Endothelial cell of umbilical vein (primary cell): ENCODE measurements around the gene EXOSC6. TPM values are rescaled to one million over a fixed set of nuclear protein-coding genes. Genes with fewer than 3 reads are reported as not detected.

ENCODE experiments used
- BruUV-seq: library from RNA; stranded (reverse); fragments of 400-500 nt; replicated peaks from 2 replicates; lab custom pipeline; 2021; lab: Mats Ljungman, UMichigan
- CTCF ChIA-PET: fragments of 300-600, 350-600 bp; sonication (Branson Sonifier 250); formaldehyde crosslinking; loops from one replicate; lab custom pipeline; 2021; ENCODE audit warnings: antibody characterized with exemption, inconsistent platforms; lab: Charles Lee
- POLR2A ChIA-PET: fragments of 300-600, 350-600 bp; sonication (Branson Sonifier 250); formaldehyde crosslinking; loops from one replicate; lab custom pipeline; 2021; ENCODE audit warnings: antibody characterized with exemption, inconsistent platforms; lab: Charles Lee
- DNase-seq: peaks from one replicate; pipeline ENCODE4 v3.0.0-alpha.2; 2011; ENCODE audit warnings: low read depth, low spot score
- FAIRE-seq: peaks from 2 replicates; lab custom pipeline; 2011; peaks lifted over from hg19 to GRCh38; lab: Jason Lieb, UNC
- H2AFZ ChIP-seq: 2 replicates; pipeline ENCODE4 v1.6.0; 2012; ENCODE audit warnings: low read depth, low read length, control low read depth, inconsistent platforms
- H3K27ac ChIP-seq: 2 replicates; pipeline ENCODE4 v1.5.1; 2011; ENCODE audit warnings: low read depth, mild to moderate bottlenecking, control low read depth, low read length, moderate library complexity; ENCODE audit not compliant: insufficient read depth
- H3K27me3 ChIP-seq, 2 experiments: 2 replicates each; pipeline versions ENCODE4 v1.6.0 to v1.6.1; 2011; ENCODE audit warnings: low read length in 2 of 2, mixed read lengths in 1 of 2; ENCODE audit not compliant: control insufficient read depth in 2 of 2, insufficient read depth in 2 of 2
- H3K36me3 ChIP-seq, 2 experiments: 2 replicates in 1 of 2; 3 replicates in 1 of 2; pipeline ENCODE4 v1.5.1; 2011; ENCODE audit warnings: low read length in 2 of 2, mild to moderate bottlenecking in 1 of 2, moderate library complexity in 1 of 2; ENCODE audit not compliant: control insufficient read depth in 2 of 2, insufficient read depth in 2 of 2; ENCODE audit errors: extremely low read depth in 1 of 2
- H3K4me1 ChIP-seq: 3 replicates; pipeline ENCODE4 v1.5.1; 2011; ENCODE audit warnings: mild to moderate bottlenecking, low read length; ENCODE audit not compliant: control insufficient read depth, insufficient read depth; ENCODE audit errors: extremely low read depth
- H3K4me2 ChIP-seq: 2 replicates; pipeline ENCODE4 v1.6.1; 2011; ENCODE audit warnings: low read length, control low read depth, mixed read lengths; ENCODE audit not compliant: insufficient read depth
- H3K4me3 ChIP-seq, 3 experiments: fragments of 200-600 bp in 1 of 3; sonication (generic), shearing (Covaris generic) in 1 of 3; replicated peaks in 1 of 3; 2 replicates each; pipeline ENCODE4 v1.5.1; 2011 to 2016; ENCODE audit warnings: control low read depth in 3 of 3, low read length in 3 of 3, mild to moderate bottlenecking in 2 of 3, inconsistent platforms in 1 of 3, low read depth in 1 of 3, moderate library complexity in 1 of 3; ENCODE audit not compliant: insufficient read depth in 1 of 3
- H3K79me2 ChIP-seq: 2 replicates; pipeline ENCODE4 v1.6.0; 2012; ENCODE audit warnings: low read length, inconsistent platforms; ENCODE audit not compliant: control insufficient read depth, insufficient read depth
- H3K9ac ChIP-seq: replicated peaks from 2 replicates; pipeline ENCODE3; 2011; ENCODE audit warnings: low read length, control low read depth; ENCODE audit not compliant: insufficient read depth; ENCODE audit errors: extremely low read depth
- H3K9me1 ChIP-seq: replicated peaks from 3 replicates; pipeline ENCODE4 v1.6.0; 2011; ENCODE audit warnings: mild to moderate bottlenecking, low read length; ENCODE audit not compliant: control insufficient read depth, insufficient read depth; ENCODE audit errors: extremely low read depth
- H3K9me3 ChIP-seq: replicated peaks from 2 replicates; pipeline ENCODE4 v1.5.1; 2012; ENCODE audit warnings: low read length, inconsistent platforms; ENCODE audit not compliant: control insufficient read depth, insufficient read depth
- H4K20me1 ChIP-seq: replicated peaks from 2 replicates; pipeline ENCODE3; 2011; ENCODE audit warnings: mild to moderate bottlenecking, low read length; ENCODE audit not compliant: control insufficient read depth, insufficient read depth; ENCODE audit errors: extremely low read depth
- CTCF ChIP-seq, 2 donors: IDR thresholded peaks; 1 replicate in 1 of 2; 2 replicates in 1 of 2; pipeline ENCODE4 v1.5.1; 2011; ENCODE audit warnings: low read length in 2 of 2, mild to moderate bottlenecking in 2 of 2, moderate library complexity in 2 of 2, control low read depth in 1 of 2, inconsistent platforms in 1 of 2, low read depth in 1 of 2; ENCODE audit not compliant: insufficient read depth in 1 of 2; ENCODE audit errors: extremely low read depth in 1 of 2
- EZH2 ChIP-seq: IDR thresholded peaks from 2 replicates; pipeline ENCODE4 v1.6.1; 2012; ENCODE audit warnings: borderline replicate concordance, low read depth, mild to moderate bottlenecking, moderate library complexity, low read length, inconsistent platforms; ENCODE audit not compliant: severe bottlenecking
- GATA2 ChIP-seq: IDR thresholded peaks from 2 replicates; pipeline ENCODE4 v1.7.0; 2011; ENCODE audit warnings: low read depth, mild to moderate bottlenecking, moderate library complexity, mixed read lengths, low read length; ENCODE audit not compliant: insufficient read length, insufficient read depth
- JUN ChIP-seq: IDR thresholded peaks from 2 replicates; pipeline ENCODE4 v1.6.1; 2011; ENCODE audit warnings: borderline replicate concordance, low read depth; ENCODE audit not compliant: insufficient read length, insufficient read depth
- MYC ChIP-seq: IDR thresholded peaks from one replicate; pipeline ENCODE4 v1.6.1; 2011; ENCODE audit warnings: mild to moderate bottlenecking, low read depth, low read length
- POLR2A ChIP-seq: IDR thresholded peaks from 2 replicates; pipeline ENCODE4 v1.6.1; 2012; ENCODE audit warnings: low read depth, mild to moderate bottlenecking, control low read depth, low read length
- POLR2AphosphoS5 ChIP-seq: IDR thresholded peaks from 2 replicates; pipeline ENCODE4 v1.6.1; 2012; ENCODE audit warnings: low read depth, mild to moderate bottlenecking, control low read depth, low read length, moderate library complexity; ENCODE audit not compliant: insufficient read depth
- dilution Hi-C: fragments of 300-500 bp; cut with MboI; formaldehyde crosslinking; loops from one replicate; pipeline ENCODE4 v1.15.0; 2019; ENCODE audit warnings: low sequenced_read_pairs; ENCODE audit not compliant: extremely low pct_ligation_motif_present
- intact Hi-C: fragments of 100-400 bp; cut with micrococcal nuclease; formaldehyde crosslinking; loops from one replicate; pipeline ENCODE4 v1.10.0; 2022
- polyA plus RNA-seq, 4 experiments: library from polyadenylated mRNA; depleted of rRNA in 3 of 4; stranded (reverse) in 3 of 4; unstranded in 1 of 4; fragments of >200 nt; gene quantifications; 2 replicates each; pipeline versions ENCODE4 v1.2.1 to v1.2.3, GENCODE V29; 2011 to 2012; ENCODE audit warnings: missing spikeins in 1 of 4
- total RNA-seq: library from RNA; stranded (reverse); gene quantifications from 2 replicates; pipeline ENCODE4 v1.2.3, GENCODE V29; 2021

Gene EXOSC6
- total and polyA plus RNA-seq, 2 donors (not counting 3 experiments of a cell fraction or from before 2014, with no cell fraction given), result 12.6 to 29.2 TPM

- H3K4me3 ChIP-seq, result no peak overlapping the region
- no peaks in the 10 kb centered on the region for H3K27me3 ChIP-seq
- ChIA-PET POLR2A (no interaction called here), CTCF (interaction anchor here (1.0 to 1.4 kb wide), 2 partner anchors 17 to 20 kb away, joined by 3 to 5 read pairs; partner anchors contain the start of gene EXOSC6)
- no peaks in the 10 kb centered on the region for H3K4me1 ChIP-seq
- H3K9ac ChIP-seq, result no peak overlapping the region
- dilution Hi-C loops, result no loop called here
- intact Hi-C loops, result no loop called here
- no peak overlapping the region for H3K4me2 ChIP-seq
- TF ChIP-seq POLR2A, result no peak
- TF ChIP-seq CTCF (IDR thresholded peaks at IDR 0.05; ENCODE audit: extremely low read depth in 1 of 2, insufficient read depth in 1 of 2, low read depth in 1 of 2, low read length in 2 of 2), result no peak
- no peak for TF ChIP-seq EZH2
- TF ChIP-seq MYC, result no peak
- TF ChIP-seq GATA2, result no peak
- no peak for TF ChIP-seq POLR2AphosphoS5
- no peak for TF ChIP-seq JUN
- H4K20me1 ChIP-seq, result no peaks in the 10 kb centered on the region
- no peaks in the 10 kb centered on the region for H3K79me2 ChIP-seq
- no TSS peak for BruUV-seq
- H3K9me1 ChIP-seq, result no peaks in the 10 kb centered on the region
- no peak overlapping the region for H2AFZ ChIP-seq
- H3K27ac ChIP-seq, result no peak overlapping the region
- DNase-seq (no peak), FAIRE-seq (no peak)
- H3K36me3 ChIP-seq, result peaks cover 25 to 33% of the 10 kb centered on the region in 2 experiments
- no peaks in the 10 kb centered on the region for H3K9me3 ChIP-seq
Measured at GRCh38 chr16:70271696-70272095, 20.0 kb upstream of the EXOSC6 start.
